ENCODE results near the gene PKDCC. TPM values are rescaled to one million over a fixed set of nuclear protein-coding genes. Genes with fewer than 3 reads are reported as not detected.

Gene PKDCC, protein sequence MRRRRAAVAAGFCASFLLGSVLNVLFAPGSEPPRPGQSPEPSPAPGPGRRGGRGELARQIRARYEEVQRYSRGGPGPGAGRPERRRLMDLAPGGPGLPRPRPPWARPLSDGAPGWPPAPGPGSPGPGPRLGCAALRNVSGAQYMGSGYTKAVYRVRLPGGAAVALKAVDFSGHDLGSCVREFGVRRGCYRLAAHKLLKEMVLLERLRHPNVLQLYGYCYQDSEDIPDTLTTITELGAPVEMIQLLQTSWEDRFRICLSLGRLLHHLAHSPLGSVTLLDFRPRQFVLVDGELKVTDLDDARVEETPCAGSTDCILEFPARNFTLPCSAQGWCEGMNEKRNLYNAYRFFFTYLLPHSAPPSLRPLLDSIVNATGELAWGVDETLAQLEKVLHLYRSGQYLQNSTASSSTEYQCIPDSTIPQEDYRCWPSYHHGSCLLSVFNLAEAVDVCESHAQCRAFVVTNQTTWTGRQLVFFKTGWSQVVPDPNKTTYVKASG
- total RNA-seq, result 210 TPM

DNA sequence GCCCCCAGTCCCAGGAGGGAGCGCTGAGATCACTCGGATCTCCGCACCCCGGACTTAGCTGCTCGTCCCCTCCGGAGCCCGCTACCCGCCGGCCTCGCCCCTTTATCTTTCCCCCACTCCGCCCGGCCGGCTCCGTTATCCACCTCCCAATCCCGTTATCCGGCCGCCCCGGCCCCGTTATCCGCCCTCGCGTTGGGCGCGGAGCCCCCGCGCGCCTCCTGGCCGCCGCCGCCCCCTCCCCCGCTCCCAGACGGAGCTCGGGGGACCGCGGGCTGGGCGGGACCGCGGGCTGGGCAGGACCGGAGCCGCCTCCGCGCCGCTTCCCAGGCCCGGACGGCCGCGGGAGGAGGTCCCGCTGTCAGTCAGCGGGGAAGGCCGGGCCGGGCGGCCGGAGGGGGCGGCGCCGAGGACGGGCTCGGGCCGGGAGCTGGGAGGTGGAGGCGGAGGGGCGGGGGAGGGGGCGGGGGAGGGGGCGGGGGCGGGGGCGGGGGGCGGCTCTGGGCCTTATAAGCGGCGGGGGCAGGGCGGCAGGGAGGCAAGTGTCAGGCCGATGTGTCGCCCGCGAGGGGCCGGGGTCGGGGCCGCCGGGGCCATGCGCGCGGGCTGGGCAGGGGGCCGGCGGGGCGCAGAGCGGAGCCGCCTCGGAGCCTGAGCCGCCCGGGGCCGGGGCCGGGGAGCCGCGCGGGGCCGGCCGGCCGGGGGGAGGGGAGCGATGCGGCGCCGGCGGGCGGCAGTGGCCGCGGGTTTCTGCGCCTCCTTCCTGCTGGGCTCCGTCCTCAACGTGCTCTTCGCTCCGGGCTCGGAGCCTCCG is at the start of gene PKDCC:
PKDCC (plus strand) TSS at position 534 of the 811 bp plus-strand sequence; CDS start at position 713, 179 bp downstream.
- intact Hi-C loops (cut with DNase I), result loop anchor here (1.0 to 5.0 kb wide), 4 partner anchors 17 to 120 kb away; partner anchors contain the start of gene EML4
- Histone ChIP-seq H3K27ac (peak within 1 kb of the TSS; percentile 97 to 98), H3K36me3 (no peaks in the 10 kb centered on the region), H3K27me3 (no peaks in the 10 kb centered on the region), H3K4me3 (peak within 1 kb of the TSS; percentile 84 to 97), H3K4me1 (peaks cover 3 to 28% of the 10 kb centered on the region in 2 donors), H3K9me3 (no peaks in the 10 kb centered on the region)
- peak in 1 of 2 donors; percentile 92 for DNase-seq (ENCODE audit: low spot score in 2 of 2)
- TF ChIP-seq, protein P1, sequence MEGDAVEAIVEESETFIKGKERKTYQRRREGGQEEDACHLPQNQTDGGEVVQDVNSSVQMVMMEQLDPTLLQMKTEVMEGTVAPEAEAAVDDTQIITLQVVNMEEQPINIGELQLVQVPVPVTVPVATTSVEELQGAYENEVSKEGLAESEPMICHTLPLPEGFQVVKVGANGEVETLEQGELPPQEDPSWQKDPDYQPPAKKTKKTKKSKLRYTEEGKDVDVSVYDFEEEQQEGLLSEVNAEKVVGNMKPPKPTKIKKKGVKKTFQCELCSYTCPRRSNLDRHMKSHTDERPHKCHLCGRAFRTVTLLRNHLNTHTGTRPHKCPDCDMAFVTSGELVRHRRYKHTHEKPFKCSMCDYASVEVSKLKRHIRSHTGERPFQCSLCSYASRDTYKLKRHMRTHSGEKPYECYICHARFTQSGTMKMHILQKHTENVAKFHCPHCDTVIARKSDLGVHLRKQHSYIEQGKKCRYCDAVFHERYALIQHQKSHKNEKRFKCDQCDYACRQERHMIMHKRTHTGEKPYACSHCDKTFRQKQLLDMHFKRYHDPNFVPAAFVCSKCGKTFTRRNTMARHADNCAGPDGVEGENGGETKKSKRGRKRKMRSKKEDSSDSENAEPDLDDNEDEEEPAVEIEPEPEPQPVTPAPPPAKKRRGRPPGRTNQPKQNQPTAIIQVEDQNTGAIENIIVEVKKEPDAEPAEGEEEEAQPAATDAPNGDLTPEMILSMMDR (IDR thresholded peaks at IDR 0.05), result no peak

GRCh38 chr2:41998186-41999127 is 49.4 kb upstream of the PKDCC start:
- H3K27ac ChIP-seq, result peak overlapping the region; percentile 66 to 76
- H3K4me3 ChIP-seq, result peak overlapping the region in 1 of 2 donors; percentile 45
- no peaks in the 10 kb centered on the region for H3K36me3 ChIP-seq
- H3K4me1 ChIP-seq, result peaks cover 0 to 10% of the 10 kb centered on the region in 2 donors
- H3K27me3 ChIP-seq, result no peaks in the 10 kb centered on the region
- H3K9me3 ChIP-seq, result no peaks in the 10 kb centered on the region
- no peak for DNase-seq (ENCODE audit: low spot score in 2 of 2)
- intact Hi-C loops (cut with DNase I), result no loop called here
- TF ChIP-seq, protein P1 (IDR thresholded peaks at IDR 0.05), result no peak

DNA sequence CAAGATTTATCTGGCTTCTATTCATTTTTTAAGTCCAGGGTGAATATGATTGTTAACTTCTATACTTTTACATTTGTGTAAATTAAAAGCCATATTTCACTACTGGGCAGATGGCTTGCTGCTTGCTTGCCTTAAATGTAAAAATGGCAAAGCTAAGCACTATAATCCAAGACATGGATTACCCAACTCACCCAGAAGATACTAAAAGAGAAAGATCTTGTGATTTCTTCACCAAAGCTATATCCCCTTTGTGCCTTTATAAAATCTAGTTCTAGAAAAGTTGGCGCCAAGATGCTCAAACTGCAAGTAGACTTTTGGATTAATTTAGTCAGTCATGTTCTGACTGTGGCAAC is 48.7 kb upstream of the PKDCC start:
- intact Hi-C loops (cut with DNase I), result no loop called here
- H3K4me3 ChIP-seq, result peak overlapping the region in 1 of 2 donors; percentile 45
- H3K27ac ChIP-seq, result peak overlapping the region; percentile 66 to 76
- H3K36me3 ChIP-seq, result no peaks in the 10 kb centered on the region
- no peak for DNase-seq (ENCODE audit: low spot score in 2 of 2)
- H3K4me1 ChIP-seq, result peaks cover 0 to 10% of the 10 kb centered on the region in 2 donors
- TF ChIP-seq, protein P1 (IDR thresholded peaks at IDR 0.05), result no peak
- no peaks in the 10 kb centered on the region for H3K27me3 ChIP-seq
- no peaks in the 10 kb centered on the region for H3K9me3 ChIP-seq

- H3K27ac ChIP-seq, result peak overlapping the region in 1 of 2 donors; percentile 76
- no peaks in the 10 kb centered on the region for H3K9me3 ChIP-seq
- no peaks in the 10 kb centered on the region for H3K27me3 ChIP-seq
- H3K4me1 ChIP-seq, result peaks cover 0 to 10% of the 10 kb centered on the region in 2 donors
- H3K4me3 ChIP-seq, result no peak overlapping the region
- no peaks in the 10 kb centered on the region for H3K36me3 ChIP-seq
- DNase-seq (ENCODE audit: low spot score in 2 of 2), result no peak
- intact Hi-C loops (cut with DNase I), result no loop called here
- TF ChIP-seq, protein P1 (IDR thresholded peaks at IDR 0.05), result no peak
These were observed 48.1 kb upstream of the PKDCC start for GRCh38 chr2:41999592-42000281.

All from ascending aorta (tissue), 2 donors.